HG03342 (cell line): ENCODE measurements around the gene SENP2.
"Not testable (repeated sequence)": the region's sequence is repeated elsewhere in the genome, so short reads cannot be mapped to it uniquely, and the experiment has no call there.

Source experiments
- ATAC-seq: cut with Tn5 transposase; IDR thresholded peaks from one replicate; pipeline ENCODE4 v1.9.1; 2021; ENCODE audit warnings: mild to moderate bottlenecking, moderate library complexity; ENCODE audit not compliant: unreplicated experiment

The SENP2 gene

DNA sequence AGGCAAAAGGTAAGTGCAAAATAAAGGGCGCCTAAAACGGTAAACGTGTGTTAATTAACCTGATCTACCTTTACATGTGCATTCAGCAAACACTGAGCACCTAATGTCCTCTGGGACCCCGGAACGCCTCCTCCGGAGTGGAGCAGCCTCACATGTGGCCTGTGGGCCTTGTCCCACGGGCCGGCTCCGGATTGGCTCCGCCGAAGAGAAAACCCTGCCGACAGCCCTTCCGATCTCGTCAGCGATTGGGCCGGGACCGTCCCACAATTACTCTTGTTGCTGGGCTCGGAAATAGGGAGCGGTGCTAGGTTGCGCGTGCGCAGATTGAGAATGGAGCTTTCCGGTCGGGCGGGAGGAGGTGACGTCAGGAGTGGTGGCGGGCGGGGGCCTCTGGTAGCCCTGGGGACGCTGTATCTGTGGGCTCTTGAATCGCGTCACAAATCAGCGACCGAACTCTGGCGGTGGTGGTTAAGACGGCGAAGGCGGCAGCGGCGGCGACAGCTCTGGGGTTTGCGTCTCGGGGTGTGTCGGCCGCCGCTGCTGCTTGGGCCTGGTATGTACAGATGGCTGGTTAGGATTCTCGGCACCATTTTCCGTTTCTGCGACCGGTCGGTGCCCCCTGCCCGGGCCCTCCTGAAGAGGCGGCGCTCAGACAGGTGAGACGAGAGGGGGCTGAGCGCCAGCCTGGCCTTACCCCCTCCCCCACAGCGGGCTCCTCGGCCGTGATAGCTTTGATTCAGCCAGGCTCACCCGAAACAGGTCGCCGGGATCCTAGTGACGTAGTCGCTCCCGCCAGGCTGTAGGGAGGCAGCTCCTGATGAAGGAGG lies at the start of gene SENP2:
TSS of gene SENP2 (plus strand) at position 437 of the 827 bp plus-strand sequence. CDS start at position 556, 119 bp downstream.
- peak; percentile 96 for ATAC-seq

DNA sequence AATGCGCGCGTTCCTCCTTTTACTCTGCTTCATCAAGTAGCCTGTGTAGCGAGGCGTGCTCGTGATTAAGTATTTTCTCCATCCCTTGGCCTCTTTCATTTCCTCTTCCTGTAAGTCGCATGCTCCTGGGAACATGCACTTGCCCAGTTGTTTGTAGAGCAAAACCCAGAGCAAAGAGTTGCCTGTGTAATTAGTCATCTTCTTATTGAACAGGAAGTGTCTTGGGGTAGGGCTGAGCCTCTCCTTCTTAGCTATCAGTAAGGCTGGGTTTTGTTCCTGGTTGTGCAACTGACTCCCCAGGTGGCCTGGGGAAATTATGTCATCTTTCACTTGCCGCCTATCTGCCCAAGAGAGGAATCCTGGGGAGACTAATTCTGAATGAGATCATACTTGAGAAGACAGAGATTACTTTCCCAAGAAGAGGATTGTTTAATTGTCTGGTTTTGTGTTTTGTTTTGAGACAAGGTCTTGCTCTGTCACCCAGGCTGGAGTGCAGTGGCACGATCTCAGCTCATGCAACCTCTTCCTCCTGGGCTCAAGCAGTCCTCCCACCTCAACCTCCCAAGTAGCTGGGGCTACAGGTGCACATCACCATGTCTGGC lies 48.6 kb upstream of the SENP2 start:
- peak; percentile 99 for ATAC-seq

DNA sequence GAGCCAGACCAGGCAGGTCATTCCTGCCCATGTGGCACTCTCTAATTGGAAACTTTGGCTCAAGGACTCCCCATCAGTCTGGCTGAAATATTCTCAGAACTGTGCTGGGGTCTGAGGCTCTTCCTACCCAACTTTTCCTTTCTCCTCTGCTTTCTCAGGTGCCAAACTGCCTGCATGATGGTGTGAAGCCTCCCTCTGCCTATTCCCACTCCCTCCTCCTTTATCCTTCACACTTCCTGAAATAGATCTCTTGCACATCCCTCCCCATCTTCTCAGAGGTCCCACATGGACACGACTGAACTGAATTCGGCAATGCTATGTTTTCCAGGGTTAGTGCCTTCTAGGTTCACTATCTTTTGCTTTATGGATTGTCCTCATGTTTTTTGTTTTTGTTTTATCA lies 46.2 kb upstream of the SENP2 start:
- no peak for ATAC-seq

DNA sequence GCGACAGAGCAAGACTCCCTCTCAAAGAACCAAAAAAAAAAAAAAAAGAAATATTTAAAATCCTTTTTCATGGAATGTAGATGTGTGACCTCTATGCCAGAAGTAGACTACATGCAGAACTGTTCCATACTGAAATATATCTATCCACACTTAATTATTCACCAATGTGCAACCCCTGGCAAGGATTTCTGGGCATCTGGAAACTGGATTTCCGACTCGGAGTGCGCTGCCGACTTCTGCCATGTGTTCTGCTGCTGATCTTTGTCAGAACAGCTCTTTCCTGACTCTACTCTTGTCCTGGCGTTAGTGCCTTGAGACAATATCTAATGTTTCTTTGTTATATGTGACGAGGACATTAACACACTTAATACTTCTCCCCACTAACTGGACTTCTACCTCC lies 45.4 kb upstream of the SENP2 start:
- no peak for ATAC-seq

DNA sequence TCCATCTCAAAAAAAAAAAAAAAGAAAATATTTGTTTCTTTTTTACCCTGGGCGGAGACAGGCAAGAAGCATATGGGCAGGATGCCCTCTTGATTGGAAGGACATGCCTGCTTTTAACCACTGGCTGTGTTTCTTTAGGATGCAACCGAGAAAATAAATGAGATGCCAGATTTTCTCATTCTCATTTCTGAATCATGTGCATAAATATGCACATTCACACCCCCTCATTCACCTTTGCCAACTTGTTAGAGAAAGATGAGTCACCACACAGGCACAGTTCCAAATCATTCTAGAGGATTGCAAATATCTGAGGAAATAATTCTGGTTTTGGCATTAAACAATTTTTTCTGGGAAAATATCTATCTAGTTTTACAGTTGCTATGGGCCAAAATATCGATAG lies 37.0 kb upstream of the SENP2 start:
- ATAC-seq = no peak

DNA sequence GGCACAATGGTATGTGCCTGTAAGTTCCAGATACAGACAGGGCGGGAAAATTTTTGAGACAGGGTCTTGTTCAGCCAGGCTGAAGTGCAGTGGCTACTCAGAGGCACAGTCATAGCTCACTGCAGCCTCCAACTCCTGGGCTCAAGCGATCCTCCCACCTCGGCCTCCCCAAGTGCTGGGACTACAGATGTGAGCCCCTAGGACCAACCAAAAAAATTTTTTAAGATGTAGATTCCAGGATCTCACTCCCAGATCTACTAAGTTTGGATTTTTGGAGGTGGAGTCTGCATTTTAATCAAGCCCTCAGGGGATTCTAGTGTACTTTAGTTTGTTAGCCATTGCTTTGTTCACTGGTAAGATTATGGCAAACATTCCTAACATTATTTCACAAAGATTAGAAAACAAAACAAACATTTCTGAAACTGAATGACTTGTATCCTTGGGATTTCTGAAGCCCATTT lies 36.4 kb upstream of the SENP2 start:
- no peak for ATAC-seq

DNA sequence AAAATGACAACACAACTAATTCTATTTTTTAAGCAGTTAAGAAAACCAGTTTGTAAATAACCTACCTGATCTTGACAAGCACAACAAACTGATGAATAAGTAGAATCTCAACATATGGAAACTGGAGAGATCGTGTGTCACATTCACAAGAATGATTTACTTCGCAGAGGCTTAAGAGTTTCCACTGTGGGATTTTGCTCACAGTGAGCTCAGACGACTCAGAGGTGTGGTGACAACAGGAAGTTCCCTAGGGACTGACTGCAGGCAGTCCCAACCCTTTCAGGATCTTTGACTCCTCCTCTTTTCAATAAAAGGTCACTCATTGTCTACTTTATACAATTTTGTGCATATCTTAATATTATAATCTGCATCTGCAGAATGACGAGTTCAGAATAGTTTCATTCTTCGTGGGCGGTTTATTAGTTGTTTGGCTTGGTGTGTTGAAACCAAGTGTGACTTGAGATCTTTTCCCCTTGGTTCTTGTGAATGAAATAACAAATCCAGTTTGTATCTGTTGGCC lies 33.7 kb upstream of the SENP2 start, which contains the start of gene LIPH:
TSS of gene LIPH (minus strand) at position 231 of the 520 bp plus-strand sequence. CDS start at position 114, 117 bp downstream.
- peak; percentile 88 for ATAC-seq

DNA sequence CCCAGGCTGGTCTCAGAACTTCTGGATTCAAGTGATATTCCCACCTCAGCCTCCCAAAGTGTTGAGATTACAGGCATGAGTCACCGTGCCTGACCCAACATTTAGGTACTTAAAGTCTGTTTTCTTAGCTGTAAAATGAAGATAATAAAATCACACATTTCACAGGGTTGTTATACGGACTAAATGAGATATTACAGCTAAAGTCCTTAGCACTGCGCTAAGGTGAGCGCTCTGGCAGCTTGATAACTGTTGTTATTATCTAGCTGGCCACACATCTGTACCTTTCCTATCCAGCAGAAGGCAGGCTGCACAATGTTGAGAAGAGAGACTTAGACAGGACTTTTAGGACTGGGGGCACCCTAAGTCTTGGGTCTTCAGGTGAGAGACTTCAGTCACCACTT lies 31.0 kb upstream of the SENP2 start:
- ATAC-seq = no peak

DNA sequence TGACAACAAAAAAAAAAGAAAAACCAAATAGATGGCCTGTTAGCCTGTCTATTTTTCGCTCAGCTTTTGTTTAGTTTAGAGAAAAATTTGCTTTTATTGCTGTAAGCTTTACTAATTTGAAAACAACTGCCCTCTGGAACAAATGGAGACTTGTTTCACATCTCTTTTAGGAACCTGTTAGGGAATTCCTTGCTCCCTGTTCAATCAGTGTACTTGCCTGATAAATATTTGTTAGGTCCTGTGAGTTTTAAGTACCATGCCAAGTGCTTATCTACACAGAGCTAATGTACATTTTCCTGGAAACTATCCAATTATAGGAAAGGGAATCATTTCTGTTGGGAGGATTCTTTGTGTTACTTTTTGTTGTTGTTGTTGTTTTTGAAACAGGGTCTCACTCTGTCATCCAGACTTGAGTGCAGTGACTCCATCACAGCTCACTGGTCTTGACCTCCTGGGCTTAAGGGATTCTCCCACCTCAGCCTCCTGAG lies 30.2 kb upstream of the SENP2 start:
- ATAC-seq = no peak

DNA sequence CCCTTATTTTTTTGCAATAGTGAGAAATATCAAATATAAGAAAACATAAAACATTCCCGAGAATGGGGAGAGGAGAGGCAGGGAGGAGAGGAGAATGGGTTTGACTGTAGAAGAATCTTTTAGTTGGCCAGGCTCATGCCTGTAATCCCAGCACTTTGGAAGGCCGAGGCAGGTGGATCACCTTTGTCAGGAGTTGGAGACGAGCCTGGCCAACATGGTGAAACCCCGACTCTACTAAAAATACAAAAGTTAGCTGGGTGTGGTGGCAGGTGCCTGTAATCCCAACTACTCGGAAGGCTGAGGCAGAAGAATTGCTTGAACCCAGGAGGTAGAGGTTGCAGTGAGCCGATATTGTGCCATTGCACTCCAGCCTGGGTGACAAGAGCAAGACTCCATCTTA lies 29.5 kb upstream of the SENP2 start:
- ATAC-seq = not testable (repeated sequence)

DNA sequence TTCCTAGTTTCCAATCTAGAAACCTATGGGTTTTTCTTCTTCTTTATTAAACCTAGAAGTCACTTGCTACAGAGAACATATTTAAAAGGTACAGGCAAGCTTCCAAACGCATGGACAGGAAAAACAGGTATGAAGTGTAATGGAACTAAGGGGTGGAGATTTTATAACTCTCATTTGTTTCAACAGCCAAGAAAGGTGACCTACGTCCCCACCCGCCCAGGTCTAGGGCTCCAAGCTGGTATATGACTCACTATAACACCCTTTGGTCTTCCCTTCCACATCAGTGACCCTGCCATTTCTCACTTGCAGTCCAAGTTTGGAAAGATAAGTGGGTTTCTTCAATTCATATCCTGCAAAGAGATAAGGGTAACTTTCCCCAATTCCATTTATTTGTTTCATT lies 27.7 kb upstream of the SENP2 start:
- no peak for ATAC-seq

DNA sequence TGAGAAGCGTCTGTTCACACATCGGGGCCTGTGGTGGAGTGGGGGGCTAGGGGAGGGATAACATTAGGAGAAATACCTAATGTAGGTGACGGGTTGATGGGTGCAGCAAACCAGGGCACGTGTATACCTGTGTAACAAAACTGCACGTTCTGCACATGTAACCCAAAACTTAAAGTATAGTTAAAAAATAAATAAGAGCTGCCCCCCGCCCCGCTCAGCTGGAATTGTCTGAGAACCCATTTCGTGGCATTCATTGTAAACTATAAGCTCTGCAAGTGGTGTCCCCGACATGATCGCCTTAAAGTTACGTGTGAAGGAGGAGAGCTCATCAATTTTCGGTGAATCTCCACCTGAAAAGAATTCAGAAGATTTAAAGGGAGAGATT lies 26.4 kb upstream of the SENP2 start:
- no peak for ATAC-seq

DNA sequence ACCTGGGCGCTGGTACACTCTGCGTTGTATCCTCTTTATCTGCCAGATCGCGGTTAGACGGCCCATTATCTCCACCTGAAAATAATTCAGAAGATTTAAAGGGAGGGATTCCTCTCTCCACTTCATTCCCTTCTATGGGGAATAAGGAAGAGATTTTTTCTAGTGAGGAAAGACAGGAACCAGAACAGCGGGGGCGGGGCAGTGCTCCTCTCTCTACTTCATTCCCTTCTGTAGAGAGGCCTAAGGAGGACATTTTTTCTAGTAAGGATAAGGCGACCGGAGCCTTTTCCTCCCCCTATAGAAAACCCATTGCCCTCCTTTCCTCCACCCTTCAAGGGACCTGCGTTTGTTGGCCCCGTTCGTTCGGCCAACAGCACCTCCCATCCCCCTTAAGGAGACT lies 25.4 kb upstream of the SENP2 start:
- ATAC-seq = no peak

DNA sequence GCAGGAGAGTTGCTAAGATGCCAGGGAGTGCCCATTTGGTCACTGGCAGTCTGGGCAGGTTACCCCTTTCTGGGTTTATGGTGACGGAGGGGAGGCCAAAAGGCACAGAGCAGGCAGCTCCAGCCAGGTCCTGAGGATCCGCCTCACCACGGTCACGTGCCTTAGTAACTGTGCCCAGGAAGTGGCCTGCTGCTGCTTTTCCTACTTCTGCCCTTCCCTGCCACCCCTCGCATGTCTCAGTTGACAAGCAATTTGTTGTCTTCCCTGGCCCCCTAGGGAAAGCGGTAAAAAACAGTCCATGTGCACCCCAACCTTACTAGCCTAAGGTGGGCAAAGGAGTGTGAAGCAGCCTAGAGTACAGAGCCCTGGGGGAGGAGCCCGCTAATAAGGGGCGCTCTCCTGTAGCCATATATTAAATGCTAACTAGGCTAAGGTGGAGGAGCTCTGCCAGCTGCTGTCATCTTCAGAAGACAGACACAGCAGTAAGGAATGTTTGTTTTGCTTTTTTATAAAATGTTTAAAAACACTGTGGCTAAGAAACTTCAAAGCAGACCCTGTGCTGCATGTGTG lies 24.6 kb upstream of the SENP2 start:
- no peak for ATAC-seq

DNA sequence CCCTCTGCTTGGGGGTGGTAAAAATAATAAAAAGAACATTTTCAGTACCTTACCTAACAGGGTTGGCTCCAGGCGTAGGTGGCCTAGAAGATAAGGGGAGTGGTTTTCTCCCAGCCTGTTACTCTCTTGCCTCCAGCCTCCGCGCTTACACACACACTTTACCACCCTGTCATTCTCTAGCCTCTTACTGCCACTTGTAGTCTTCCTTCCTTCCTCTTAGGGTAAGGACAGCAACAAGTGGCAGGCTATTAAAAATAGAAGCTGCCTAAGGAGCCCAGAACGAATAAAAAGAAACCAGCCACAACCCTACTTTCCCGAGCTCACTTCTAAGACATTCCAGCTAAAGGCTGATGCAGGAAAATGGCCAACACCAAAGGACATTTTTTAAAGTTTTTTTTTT lies 24.1 kb upstream of the SENP2 start:
- no peak for ATAC-seq

DNA sequence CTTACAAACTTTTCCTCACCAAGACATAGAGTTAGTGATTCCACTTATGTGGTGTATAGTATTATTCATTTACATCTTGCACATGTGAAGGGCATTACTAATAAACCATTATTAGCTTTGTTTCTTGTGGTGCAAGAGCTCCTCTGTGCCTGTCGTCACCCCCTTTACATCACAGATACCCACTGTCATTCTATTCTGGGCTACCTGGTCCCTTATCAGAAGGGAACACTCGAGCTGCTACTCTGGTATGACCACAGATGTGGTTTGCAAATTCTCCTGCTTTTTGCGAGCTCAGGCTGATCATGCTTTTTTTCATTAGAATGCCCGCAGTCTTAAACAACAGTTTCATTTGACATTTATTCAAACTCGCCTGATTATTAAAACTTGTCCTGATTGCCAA lies 13.9 kb upstream of the SENP2 start:
- ATAC-seq = no peak

DNA sequence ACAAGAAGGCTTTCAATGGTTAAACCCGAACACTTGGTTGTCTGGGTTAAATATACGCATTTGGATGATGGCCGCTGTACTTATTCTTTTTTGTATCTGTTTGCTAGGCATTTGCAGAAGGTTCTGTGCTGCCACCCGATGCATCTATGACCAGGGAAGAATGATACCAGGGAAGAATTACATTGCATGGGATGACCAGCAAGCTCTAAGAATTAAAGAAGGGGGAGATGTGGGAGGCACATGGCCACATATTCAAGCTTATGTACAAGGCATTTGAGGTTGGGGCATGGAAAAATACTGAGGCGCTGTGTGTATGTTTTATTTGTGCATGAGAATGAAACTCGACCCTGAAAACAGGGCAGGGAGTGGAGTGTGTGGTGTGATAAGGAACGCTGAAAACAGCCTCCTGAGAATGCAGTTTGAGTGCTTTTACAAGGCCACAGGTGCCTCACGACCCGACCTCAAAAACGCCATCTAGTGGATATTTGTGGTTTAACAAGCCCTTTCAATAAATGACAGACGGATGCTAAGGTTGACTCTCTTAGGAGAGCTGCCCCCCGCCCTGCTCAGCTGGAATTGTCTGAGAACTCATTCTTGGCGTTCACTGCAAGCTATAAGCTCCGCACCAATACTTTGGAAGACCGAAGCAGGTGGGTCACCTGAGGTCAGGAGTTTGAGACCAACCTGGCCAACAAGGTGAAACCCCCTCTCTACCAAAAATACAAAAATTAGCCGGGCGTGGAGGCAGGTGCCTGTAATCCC lies 10.8 kb upstream of the SENP2 start:
- peak; percentile 66 for ATAC-seq

DNA sequence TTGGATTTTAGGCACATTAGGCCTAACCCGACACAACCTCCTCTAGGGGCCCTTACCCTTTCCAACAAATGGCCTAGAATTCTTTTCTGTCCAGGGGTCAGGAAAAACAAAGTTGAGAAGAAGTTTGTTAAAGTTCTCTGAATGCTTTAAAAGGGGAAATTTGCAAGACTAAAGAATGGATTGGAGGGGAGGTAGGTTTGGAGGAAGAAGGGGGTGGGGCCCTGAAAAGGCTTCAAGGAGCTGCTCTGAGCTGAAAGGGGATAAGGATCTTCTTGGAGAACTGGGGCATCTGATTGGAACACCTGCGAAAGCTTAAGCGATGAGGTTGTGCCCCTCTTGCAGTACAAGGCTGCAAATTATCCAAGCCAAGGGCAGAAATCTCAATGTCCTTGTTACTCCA lies 3.9 kb upstream of the SENP2 start:
- no peak for ATAC-seq

DNA sequence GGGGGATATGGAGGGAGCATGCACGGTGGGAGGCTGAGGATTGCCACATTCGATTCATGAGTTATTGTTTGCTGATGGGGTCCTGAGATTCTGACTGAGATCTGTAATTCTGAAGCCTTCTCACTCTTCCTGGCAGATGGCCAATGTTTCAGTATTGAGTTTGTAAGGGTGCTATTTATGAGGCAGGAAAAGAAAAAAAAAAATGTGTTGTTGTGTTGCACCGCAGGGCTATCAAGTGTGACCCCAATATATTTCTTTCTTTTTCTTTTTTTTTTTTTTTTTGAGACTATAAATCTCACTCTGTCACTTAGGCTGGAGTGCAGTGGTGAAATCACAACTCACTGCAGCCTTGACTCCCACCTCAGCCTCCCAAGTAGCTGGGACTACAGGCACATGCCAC lies 3.2 kb upstream of the SENP2 start:
- ATAC-seq = no peak

DNA sequence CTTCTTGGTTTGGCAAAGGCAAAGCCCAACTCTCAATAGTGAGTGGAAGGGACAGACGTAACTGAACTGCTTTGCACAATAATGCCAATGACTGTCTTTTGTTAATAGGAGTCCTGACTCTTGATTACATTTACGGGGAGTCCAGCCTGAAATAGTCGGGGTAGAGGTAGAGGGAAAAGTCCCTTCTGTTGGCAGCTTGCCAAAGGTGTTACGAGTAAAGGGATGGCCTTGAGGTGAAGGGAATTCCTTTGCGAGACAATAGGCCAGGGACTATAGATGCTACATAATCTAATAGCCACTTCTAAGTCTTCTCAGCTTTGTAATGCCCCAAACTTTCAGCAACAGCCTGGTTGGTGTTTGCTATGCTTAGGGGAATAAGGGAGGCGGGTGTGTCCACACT lies 2.2 kb upstream of the SENP2 start:
- ATAC-seq = no peak

DNA sequence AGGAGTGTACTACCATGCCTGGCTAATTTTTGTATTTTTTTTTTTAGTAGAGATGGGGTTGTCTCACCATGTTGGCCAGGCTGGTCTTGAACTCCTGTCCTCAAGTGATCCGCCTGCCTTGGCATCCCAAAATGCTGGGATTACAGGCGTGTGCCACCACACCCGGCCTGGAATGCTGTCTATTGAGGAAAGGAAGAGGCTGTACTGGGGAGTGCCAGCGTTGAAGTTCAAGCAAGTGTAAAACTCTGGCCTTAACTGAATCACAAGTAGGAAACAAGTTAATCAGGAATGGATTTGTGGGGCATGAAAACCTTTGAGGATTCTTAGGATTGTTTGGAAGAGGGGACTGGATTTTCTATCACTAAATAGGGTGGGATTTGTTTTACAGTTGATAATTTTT lies 1.4 kb upstream of the SENP2 start:
- no peak for ATAC-seq
